Retinal pigment epithelial cell (primary cell): ENCODE measurements around the gene HMGB4.

Experiments
- DNase-seq: peaks from one replicate; pipeline ENCODE4 v3.0.0-alpha.2; 2010; ENCODE audit warnings: low read depth
- H3K4me3 ChIP-seq: 2 replicates; pipeline ENCODE4 v1.5.1; 2011; ENCODE audit warnings: mild to moderate bottlenecking, low read length, control low read depth, moderate library complexity
- TF ChIP-seq, protein P1 (sequence below): conservative IDR thresholded peaks from 2 replicates; pipeline ENCODE4 v1.5.1; 2011; ENCODE audit warnings: low read depth, low read length, control low read depth, inconsistent platforms

The HMGB4 gene

GRCh38 chr1:33821291-33821690 is 42.6 kb upstream of the HMGB4 start:
- no peak for DNase-seq
- H3K4me3 ChIP-seq, result no peak overlapping the region
- TF ChIP-seq, protein P1, sequence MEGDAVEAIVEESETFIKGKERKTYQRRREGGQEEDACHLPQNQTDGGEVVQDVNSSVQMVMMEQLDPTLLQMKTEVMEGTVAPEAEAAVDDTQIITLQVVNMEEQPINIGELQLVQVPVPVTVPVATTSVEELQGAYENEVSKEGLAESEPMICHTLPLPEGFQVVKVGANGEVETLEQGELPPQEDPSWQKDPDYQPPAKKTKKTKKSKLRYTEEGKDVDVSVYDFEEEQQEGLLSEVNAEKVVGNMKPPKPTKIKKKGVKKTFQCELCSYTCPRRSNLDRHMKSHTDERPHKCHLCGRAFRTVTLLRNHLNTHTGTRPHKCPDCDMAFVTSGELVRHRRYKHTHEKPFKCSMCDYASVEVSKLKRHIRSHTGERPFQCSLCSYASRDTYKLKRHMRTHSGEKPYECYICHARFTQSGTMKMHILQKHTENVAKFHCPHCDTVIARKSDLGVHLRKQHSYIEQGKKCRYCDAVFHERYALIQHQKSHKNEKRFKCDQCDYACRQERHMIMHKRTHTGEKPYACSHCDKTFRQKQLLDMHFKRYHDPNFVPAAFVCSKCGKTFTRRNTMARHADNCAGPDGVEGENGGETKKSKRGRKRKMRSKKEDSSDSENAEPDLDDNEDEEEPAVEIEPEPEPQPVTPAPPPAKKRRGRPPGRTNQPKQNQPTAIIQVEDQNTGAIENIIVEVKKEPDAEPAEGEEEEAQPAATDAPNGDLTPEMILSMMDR, result no peak

- H3K4me3 ChIP-seq, result no peak overlapping the region
- no peak for DNase-seq
- TF ChIP-seq, protein P1, result no peak
These were observed 41.5 kb upstream of the HMGB4 start for GRCh38 chr1:33822396-33822795.

DNA sequence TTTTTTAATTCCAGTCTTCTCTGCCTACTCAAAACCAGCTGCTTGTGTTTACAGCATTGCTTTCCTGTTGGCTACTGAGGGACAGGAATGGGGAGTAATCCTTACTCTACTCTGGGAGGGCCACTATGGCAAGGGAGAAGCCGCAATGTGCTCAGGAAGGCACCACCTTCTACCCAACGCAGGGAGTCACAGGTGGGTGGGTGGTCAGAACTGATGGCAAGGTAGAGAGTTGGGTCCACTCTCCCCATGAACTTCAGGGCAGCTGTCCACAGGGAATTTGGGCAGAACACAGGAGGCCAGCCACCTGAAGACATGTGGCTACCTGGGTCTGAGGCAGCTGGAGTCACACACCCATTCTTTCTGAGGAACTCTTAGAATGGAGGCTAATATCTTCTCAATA is 40.5 kb upstream of the HMGB4 start:
- no peak for DNase-seq
- H3K4me3 ChIP-seq, result no peak overlapping the region
- TF ChIP-seq, protein P1, result no peak

- TF ChIP-seq, protein P1, result no peak
- no peak for DNase-seq
These were observed 40.0 kb upstream of the HMGB4 start for GRCh38 chr1:33823830-33824229.

GRCh38 chr1:33824321-33824720 is 39.6 kb upstream of the HMGB4 start:
- TF ChIP-seq, protein P1, result no peak
- DNase-seq, result no peak

More at GRCh38 chr1:33823830-33824229, 40.0 kb upstream of the HMGB4 start:
- H3K4me3 ChIP-seq, result no peak overlapping the region

DNA sequence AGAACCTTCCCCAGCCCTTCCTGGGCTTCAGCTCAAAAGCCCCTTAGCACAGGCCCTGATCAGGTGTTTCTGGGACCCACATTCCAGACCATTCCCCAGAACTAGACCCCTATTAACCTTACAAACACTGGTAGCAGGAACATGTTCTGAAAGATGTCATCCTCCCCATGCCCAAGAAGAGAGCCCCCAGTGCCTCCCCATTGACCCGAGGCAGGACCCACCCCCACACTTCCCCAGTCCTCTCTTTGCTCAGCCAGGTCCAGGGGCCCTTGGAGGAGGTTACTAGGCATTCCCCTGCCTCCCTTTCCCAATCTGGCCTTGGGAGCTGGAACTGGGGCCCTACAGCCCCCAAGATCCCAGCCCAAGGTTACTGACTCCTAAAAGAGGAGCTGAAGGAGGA is 38.9 kb upstream of the HMGB4 start:
- TF ChIP-seq, protein P1, result no peak
- H3K4me3 ChIP-seq, result no peak overlapping the region
- no peak for DNase-seq

More at GRCh38 chr1:33824321-33824720, 39.6 kb upstream of the HMGB4 start:
- H3K4me3 ChIP-seq, result no peak overlapping the region

GRCh38 chr1:33825506-33825905 is 38.4 kb upstream of the HMGB4 start:
- no peak overlapping the region for H3K4me3 ChIP-seq
- no peak for DNase-seq
- TF ChIP-seq, protein P1, result no peak
